Osteocyte (in vitro differentiated cells): Measurements from ENCODE around the gene NOS1AP. TPM values are rescaled to one million over a fixed set of nuclear protein-coding genes. Genes with fewer than 3 reads are reported as not detected.
"Not testable (repeated sequence)": the region's sequence is repeated elsewhere in the genome, so short reads cannot be mapped to it uniquely, and the experiment has no call there.

ENCODE experiments used
- DNase-seq: peaks from one replicate; pipeline ENCODE4 v3.0.0; 2021; ENCODE audit warnings: mixed read lengths; ENCODE audit not compliant: unreplicated experiment; ENCODE audit errors: extremely low spot score
- H3K27ac Mint-ChIP-seq: one replicate; pipeline ENCODE4 v1.8.0; 2021; ENCODE audit warnings: mild to moderate bottlenecking, mixed read lengths; ENCODE audit not compliant: unreplicated experiment
- H3K27me3 Mint-ChIP-seq: one replicate; pipeline ENCODE4 v1.8.0; 2021; ENCODE audit warnings: mixed read lengths; ENCODE audit not compliant: unreplicated experiment
- H3K36me3 Mint-ChIP-seq: one replicate; pipeline ENCODE4 v1.8.0; 2021; ENCODE audit warnings: mixed read lengths; ENCODE audit not compliant: unreplicated experiment
- H3K4me1 Mint-ChIP-seq: one replicate; pipeline ENCODE4 v1.8.0; 2021; ENCODE audit warnings: mixed read lengths; ENCODE audit not compliant: unreplicated experiment
- H3K4me3 Mint-ChIP-seq: one replicate; pipeline ENCODE4 v1.8.0; 2021; ENCODE audit warnings: mild to moderate bottlenecking, moderate library complexity, mixed read lengths; ENCODE audit not compliant: unreplicated experiment
- H3K9me3 Mint-ChIP-seq: one replicate; pipeline ENCODE4 v1.8.0; 2021; ENCODE audit warnings: mixed read lengths; ENCODE audit not compliant: unreplicated experiment
- total RNA-seq: library from RNA; stranded (reverse); gene quantifications from 2 replicates; pipeline ENCODE4 v1.2.1, GENCODE V29; 2021
- TF ChIP-seq, protein P1 (sequence below): fragments of 200-600 bp; sonication (generic); IDR thresholded peaks from 2 replicates; pipeline ENCODE4 v1.5.0; 2021; ENCODE audit warnings: antibody characterized with exemption, mild to moderate bottlenecking, moderate library complexity

Gene NOS1AP
- total RNA-seq, 1 donor from 2014 or later, result 2.5 TPM

DNA sequence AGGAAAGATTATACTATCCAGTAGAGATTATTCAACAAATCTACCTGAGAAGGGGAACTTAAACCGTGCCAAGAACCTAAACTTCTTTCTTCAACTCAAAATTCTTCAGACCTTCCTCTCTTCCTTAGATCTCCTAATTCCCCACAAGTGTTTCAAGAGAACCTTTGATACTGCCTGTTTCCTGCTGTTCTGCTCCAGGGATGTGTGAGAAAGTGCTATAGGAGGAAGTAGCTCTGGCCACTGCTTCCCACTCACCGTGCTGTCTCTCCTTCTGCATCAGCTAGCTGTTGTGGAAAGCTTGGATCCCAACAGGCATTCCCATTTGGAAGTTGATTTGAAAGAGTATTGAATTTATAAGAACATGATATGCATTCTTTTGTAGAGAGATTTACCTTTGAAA, 4.5 kb upstream of the NOS1AP start:
- H3K27ac Mint-ChIP-seq, result no peak overlapping the region
- H3K36me3 Mint-ChIP-seq, result no peaks in the 10 kb centered on the region
- peaks cover 59% of the 10 kb centered on the region for H3K27me3 Mint-ChIP-seq
- H3K4me3 Mint-ChIP-seq, result no peak overlapping the region
- no peaks in the 10 kb centered on the region for H3K9me3 Mint-ChIP-seq
- TF ChIP-seq, protein P1, sequence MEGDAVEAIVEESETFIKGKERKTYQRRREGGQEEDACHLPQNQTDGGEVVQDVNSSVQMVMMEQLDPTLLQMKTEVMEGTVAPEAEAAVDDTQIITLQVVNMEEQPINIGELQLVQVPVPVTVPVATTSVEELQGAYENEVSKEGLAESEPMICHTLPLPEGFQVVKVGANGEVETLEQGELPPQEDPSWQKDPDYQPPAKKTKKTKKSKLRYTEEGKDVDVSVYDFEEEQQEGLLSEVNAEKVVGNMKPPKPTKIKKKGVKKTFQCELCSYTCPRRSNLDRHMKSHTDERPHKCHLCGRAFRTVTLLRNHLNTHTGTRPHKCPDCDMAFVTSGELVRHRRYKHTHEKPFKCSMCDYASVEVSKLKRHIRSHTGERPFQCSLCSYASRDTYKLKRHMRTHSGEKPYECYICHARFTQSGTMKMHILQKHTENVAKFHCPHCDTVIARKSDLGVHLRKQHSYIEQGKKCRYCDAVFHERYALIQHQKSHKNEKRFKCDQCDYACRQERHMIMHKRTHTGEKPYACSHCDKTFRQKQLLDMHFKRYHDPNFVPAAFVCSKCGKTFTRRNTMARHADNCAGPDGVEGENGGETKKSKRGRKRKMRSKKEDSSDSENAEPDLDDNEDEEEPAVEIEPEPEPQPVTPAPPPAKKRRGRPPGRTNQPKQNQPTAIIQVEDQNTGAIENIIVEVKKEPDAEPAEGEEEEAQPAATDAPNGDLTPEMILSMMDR, result no peak
- no peak for DNase-seq
- H3K4me1 Mint-ChIP-seq, result peaks cover 12% of the 10 kb centered on the region

DNA sequence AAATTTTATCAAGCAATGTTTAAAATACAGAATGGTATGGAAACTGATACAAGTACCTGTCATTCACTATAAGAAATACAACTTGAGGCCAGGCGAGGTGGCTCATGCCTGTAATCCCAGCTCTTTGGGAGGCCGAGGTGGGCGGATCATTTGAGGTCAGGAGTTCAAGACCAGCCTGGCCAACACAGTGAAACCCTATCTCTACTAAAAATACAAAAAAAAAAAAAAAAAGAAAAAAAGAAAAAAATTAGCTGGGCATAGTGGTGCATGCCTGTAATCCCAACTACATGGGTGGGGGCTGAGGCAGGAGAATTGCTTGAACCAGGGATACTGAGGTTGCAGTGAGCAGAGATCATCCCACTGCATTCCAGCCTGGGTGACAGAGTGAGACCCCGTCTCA, 2.7 kb upstream of the NOS1AP start:
- H3K4me3 Mint-ChIP-seq, H3K9me3 Mint-ChIP-seq, DNase-seq, H3K27ac Mint-ChIP-seq, H3K36me3 Mint-ChIP-seq: not testable (repeated sequence)
- Mint-ChIP-seq H3K27me3 (peaks cover 65% of the 10 kb centered on the region), H3K4me1 (peaks cover 21% of the 10 kb centered on the region)

DNA sequence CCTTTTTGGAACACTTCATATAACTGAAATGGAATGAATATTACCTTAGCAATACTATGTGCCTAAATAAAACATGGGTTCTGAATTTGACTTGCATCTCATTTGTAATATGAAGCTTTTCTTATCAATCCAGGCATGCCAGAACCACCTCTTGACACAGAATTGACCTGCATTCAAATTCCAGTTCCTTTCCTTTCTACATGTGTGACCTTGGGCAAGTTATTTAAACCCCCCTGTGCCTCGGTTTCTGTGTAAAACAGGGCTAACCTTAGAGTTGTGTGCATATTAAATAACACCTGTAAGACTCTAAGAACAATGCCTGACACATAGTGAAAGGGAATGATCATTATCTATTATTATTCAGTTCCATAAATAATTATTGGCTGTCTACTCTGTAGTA, 2.0 kb upstream of the NOS1AP start:
- TF ChIP-seq, protein P1, result no peak
- DNase-seq, result no peak

DNA sequence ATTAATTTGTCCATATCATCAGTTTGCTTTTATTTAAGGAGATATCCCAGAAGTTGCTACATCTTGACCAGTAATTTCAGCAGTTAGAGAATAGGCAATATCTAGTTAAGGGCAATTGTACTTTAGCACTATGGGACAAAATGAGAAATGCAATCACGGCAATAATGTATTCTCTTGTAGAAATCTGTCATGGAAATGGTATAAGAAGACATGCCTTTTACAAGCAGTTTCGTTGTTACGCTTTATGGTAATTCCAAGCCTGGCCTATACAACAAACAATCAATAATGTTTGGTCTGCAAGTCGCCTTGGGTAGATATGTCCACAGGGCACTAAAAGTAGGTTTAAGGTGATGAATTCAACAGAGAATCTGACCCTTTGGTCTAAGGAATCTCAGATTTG, 1.2 kb upstream of the NOS1AP start:
- DNase-seq, result no peak
- H3K36me3 Mint-ChIP-seq, result no peaks in the 10 kb centered on the region
- TF ChIP-seq, protein P1, result no peak
- peaks cover 63% of the 10 kb centered on the region for H3K27me3 Mint-ChIP-seq
- peak overlapping the region; percentile 63 for H3K4me3 Mint-ChIP-seq
- H3K27ac Mint-ChIP-seq, result no peak overlapping the region
- no peaks in the 10 kb centered on the region for H3K9me3 Mint-ChIP-seq
- peaks cover 19% of the 10 kb centered on the region for H3K4me1 Mint-ChIP-seq

More for the DNA sequence above, 2.0 kb upstream of the NOS1AP start:
- Mint-ChIP-seq H3K4me3 (no peak overlapping the region), H3K27me3 (peaks cover 63% of the 10 kb centered on the region), H3K36me3 (no peaks in the 10 kb centered on the region), H3K4me1 (peaks cover 20% of the 10 kb centered on the region), H3K9me3 (no peaks in the 10 kb centered on the region), H3K27ac (no peak overlapping the region)

DNA sequence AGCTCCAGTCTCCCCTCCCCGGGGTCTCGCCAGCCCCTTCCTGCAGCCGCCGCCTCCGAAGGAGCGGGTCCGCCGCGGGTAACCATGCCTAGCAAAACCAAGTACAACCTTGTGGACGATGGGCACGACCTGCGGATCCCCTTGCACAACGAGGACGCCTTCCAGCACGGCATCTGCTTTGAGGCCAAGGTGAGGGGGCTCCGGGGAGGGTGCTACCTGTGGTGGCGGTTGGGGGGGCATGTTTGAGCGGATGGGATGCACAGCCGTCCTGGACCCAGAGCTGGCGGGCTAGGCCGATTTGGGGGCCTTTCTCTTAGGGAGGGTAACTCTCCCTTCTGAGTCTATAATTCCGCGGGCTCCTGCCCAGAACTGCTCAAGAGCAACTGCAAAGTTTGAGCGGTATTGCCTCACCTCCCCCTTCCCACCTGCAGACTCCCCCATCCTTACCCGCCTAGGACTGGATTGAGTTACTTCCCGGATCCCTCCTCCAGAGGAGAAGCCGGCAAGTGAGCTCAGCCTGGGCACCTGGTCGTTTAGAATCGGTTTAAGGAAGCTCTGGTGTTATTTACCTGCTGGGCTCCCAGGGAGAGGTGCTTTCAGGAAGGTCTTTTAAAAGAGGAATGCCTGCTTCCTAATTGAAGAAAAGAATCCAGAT, 730 bp downstream of the NOS1AP start:
- H3K27ac Mint-ChIP-seq, result no peak overlapping the region
- peaks cover 19% of the 10 kb centered on the region for H3K4me1 Mint-ChIP-seq
- no peak for DNase-seq

More for the DNA sequence above, 730 bp downstream of the NOS1AP start:
- Mint-ChIP-seq H3K9me3 (no peaks in the 10 kb centered on the region), H3K27me3 (peaks cover 54% of the 10 kb centered on the region), H3K4me3 (peak overlapping the region; percentile 77), H3K36me3 (no peaks in the 10 kb centered on the region)
- TF ChIP-seq, protein P1, result no peak
